Measurements from ENCODE around the gene APBB3.
"Not testable (repeated sequence)": the region's sequence is repeated elsewhere in the genome, so short reads cannot be mapped to it uniquely, and the experiment has no call there.

APBB3 gene

GRCh38 chr5:140564196-140565023 is at the start of gene APBB3, which contains the start of gene SLC35A4:
Gene APBB3 (minus strand): TSS chr5:140564598. CDS start chr5:140564245, 353 bp downstream.
Gene SLC35A4 (plus strand): TSS chr5:140564828. CDS start chr5:140567170, 2,342 bp downstream.
- DNase-seq (ENCODE audit: low read depth): peak; percentile 95

GRCh38 chr5:140611020-140611521 is 46.7 kb upstream of the APBB3 start:
- DNase-seq (ENCODE audit: low read depth): no peak

- no peak for DNase-seq (ENCODE audit: low read depth)
Observed at GRCh38 chr5:140609126-140609525, 44.7 kb upstream of the APBB3 start.

GRCh38 chr5:140608722-140609121 is 44.3 kb upstream of the APBB3 start:
- DNase-seq (ENCODE audit: low read depth): no peak

- DNase-seq (ENCODE audit: low read depth): no peak
Observed at GRCh38 chr5:140607031-140607430, 42.6 kb upstream of the APBB3 start.

GRCh38 chr5:140605879-140606278 is 41.5 kb upstream of the APBB3 start:
- DNase-seq (ENCODE audit: low read depth): no peak

GRCh38 chr5:140603734-140604133 is 39.3 kb upstream of the APBB3 start:
- no peak for DNase-seq (ENCODE audit: low read depth)

- not testable (repeated sequence) for DNase-seq (ENCODE audit: low read depth)
Observed at GRCh38 chr5:140603446-140603698, 39.0 kb upstream of the APBB3 start.

GRCh38 chr5:140602147-140602546 is 37.7 kb upstream of the APBB3 start:
- no peak for DNase-seq (ENCODE audit: low read depth)

GRCh38 chr5:140600096-140600495 is 35.7 kb upstream of the APBB3 start:
- DNase-seq (ENCODE audit: low read depth): no peak

GRCh38 chr5:140598836-140599235 is 34.4 kb upstream of the APBB3 start:
- no peak for DNase-seq (ENCODE audit: low read depth)

GRCh38 chr5:140596321-140596741 is 31.9 kb upstream of the APBB3 start:
- no peak for DNase-seq (ENCODE audit: low read depth)

- no peak for DNase-seq (ENCODE audit: low read depth)
Observed at GRCh38 chr5:140595538-140596300, 31.3 kb upstream of the APBB3 start.

GRCh38 chr5:140594169-140594568 is 29.8 kb upstream of the APBB3 start:
- DNase-seq (ENCODE audit: low read depth): no peak

GRCh38 chr5:140593070-140593469 is 28.7 kb upstream of the APBB3 start:
- not testable (repeated sequence) for DNase-seq (ENCODE audit: low read depth)

GRCh38 chr5:140591747-140592372 is 27.5 kb upstream of the APBB3 start:
- no peak for DNase-seq (ENCODE audit: low read depth)

GRCh38 chr5:140590861-140591260 is 26.5 kb upstream of the APBB3 start:
- no peak for DNase-seq (ENCODE audit: low read depth)

- DNase-seq (ENCODE audit: low read depth): no peak
Observed at GRCh38 chr5:140588311-140589070, 24.1 kb upstream of the APBB3 start.

- DNase-seq (ENCODE audit: low read depth): no peak
Observed at GRCh38 chr5:140587495-140587894, 23.1 kb upstream of the APBB3 start.

GRCh38 chr5:140579188-140579747 is 14.9 kb upstream of the APBB3 start:
- not testable (repeated sequence) for DNase-seq (ENCODE audit: low read depth)

- no peak for DNase-seq (ENCODE audit: low read depth)
Observed at GRCh38 chr5:140576776-140577201, 12.4 kb upstream of the APBB3 start.

GRCh38 chr5:140575309-140575708 is 10.9 kb upstream of the APBB3 start:
- no peak for DNase-seq (ENCODE audit: low read depth)

Data from activated T-helper 1 cell treated with Interleukin-2 at 50 U/mL for 16 hours (primary cell).